DLD1 (cell line): ENCODE data around the gene TCEA2.

ENCODE experiments used
- in situ Hi-C: cut with HindIII; loops from 2 replicates; pipeline ENCODE4 v1.10.0; 2017; ENCODE audit warnings: low sequenced_read_pairs

Gene TCEA2

DNA sequence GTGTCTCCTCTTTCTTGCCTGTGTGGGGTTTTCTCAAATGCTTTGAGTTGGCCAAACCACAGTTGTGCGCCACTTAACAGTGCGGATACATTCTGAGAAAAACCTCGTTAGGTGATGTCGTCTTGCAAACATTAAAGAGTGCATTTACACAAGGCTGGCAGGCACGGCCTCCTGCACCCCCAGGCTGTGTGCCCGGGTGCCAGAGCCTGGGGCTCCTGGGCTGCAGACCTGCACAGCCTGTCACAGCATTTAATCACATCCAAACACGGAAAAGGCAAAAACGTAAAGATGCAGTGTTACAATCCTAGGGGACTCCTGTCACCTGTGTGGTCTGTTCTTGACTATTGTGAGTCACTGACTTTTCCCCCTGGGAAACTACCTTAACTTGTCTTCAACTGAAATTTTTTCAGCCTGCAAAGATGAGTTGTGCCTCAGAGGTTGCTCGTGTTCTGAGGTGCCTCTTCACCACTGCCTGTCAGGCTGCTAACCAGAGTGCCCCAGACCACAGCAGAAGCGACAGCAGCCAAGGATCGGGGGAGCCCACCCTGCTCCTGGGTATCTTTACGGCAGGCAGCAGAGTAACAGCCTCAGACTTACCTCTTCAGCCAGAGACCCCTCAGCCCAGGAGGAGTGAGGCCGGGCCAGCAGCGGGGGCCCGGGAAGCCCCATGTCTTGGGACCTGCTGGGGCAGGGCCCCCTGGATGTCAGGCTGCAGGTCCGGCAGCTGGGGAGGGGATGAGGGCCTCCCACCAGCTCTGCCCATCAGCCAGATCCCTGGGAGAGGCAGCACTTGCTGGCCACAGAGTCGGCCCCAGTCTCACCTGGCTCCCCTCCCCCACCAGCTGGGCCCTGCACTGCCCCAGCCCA is 27.7 kb upstream of the TCEA2 start:
- in situ Hi-C loops: no loop called here

DNA sequence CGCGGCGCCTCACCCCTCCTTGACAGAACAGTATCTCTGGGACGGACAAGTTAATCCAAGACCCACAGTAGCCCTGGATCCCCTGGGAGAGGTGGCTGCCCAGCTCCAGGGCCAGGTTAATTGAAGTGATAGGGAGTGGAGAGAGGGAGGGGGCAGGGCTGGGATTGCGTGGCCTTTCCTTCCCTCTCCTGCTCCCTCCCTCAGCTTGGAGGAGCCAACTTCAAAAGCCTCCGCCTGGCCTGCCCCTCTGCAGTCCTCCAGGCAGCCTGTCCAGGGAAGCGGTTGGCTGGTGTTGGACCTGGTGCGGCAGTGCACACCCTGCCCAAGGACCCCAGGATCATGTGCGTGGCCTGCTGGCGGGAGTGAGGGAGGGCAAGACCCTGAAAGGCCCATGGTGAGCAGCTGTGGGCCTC is 27.1 kb upstream of the TCEA2 start, which contains the start of gene C20orf204:
TSS of gene C20orf204 (plus strand) at position 250 of the 413 bp plus-strand sequence. CDS start at position 392, 142 bp downstream.
- in situ Hi-C loops: no loop called here

DNA sequence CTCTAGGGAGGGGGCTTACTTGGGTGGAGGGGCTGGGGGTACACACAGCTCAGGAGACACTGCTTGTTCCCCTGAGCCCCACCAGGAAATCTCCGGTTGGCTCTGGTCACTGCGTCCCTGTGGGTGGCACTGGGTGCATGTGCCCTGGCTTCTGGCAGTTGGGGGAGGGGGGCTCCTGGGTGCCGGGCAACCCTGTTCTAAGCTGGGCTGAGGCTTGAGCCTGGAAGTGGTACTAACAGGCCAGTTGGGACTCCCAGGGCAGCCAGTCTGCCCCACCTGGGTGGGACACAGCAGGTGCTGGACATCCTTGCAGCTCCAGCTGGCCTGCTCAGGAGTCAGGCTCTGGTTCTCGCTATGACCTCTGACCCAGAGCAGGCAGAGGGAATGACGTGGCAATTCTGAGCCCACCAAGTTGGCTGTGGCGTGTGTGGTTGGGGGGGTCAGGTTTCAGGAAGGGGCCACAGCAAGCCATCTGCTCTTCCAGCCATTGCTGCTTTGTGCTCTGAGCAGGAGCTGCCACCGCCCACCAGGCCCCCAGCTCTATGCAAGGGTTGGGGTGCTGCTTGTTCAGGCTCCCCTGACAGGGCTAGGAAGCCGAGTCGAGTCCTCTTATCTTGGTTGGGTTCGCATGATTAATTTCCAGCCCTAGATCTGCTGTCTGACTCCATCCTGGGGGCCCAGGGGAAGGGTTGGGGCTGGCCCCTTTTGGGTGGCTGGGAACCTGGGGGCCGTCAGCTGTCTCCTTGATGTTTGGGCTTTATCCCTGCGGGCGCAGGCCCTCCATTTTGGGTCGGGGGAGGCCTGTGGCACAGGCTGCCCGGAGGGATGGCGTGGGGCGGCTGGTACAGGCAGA is 26.4 kb upstream of the TCEA2 start:
- in situ Hi-C loops: no loop called here

DNA sequence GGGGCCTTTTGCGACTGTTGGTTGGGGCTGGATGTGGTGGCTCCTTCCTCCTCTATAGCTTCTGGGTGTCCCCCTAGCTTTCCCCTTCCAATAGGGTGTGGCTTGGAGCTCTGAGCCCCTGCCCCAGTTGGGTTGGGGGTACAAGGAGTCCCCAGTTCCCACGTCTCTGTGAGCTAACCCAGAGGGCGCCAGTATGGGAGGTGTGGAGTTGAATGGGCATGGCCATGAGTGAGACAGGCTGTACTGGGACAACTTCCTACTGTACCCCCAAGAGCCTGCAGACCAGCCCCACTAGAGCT is 25.9 kb upstream of the TCEA2 start:
- in situ Hi-C loops: no loop called here

DNA sequence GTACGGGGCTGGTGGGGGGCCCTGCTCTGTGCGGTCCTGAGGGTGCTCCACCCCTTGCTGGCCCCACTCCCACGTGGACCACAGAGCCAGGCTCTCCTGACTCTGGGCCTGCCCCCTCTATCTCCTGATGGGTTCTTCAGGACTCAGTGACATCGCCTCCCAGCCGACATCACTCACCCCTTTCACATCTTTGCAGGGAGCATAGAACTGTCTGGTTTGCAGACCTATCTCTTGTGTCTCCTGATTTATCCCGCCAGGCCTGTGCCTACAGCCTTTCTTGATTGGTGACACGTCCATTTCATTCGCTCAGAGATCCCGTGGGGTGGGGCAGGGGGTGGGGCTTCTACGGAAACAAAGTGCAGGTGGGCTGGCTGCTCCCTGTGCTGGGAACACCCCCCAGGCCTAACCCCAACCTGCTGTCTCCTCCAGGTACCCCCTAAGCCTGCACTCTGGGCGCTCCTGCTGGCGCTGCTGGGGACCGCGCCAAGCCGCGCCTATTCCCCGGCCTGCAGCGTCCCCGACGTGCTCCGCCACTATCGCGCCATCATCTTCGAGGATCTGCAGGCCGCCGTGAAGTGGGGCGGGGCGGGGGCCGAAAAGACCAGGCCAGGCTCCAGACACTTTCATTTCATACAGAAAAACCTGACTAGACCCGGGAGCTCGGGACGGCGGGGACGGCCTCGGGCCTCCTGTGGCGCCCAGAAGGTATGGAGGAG is 25.3 kb upstream of the TCEA2 start:
- in situ Hi-C loops: no loop called here

DNA sequence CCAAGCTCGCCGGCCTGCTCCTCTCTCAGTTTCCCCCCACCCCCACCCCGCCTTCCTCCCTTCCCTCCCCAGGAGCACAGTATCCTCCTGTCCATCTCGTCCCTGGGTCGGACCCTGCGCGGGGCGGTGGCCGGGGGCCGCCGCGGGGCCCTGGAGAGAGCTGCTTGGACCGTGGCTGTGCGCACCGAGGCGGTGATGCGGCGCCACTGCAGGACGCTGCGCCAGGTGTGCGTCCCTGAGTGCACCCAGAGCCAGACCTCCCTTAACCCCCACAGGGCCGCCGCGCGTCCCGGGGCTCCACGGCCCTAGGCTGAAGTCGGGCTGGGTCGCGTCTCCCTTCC is 24.8 kb upstream of the TCEA2 start:
- in situ Hi-C loops: no loop called here

DNA sequence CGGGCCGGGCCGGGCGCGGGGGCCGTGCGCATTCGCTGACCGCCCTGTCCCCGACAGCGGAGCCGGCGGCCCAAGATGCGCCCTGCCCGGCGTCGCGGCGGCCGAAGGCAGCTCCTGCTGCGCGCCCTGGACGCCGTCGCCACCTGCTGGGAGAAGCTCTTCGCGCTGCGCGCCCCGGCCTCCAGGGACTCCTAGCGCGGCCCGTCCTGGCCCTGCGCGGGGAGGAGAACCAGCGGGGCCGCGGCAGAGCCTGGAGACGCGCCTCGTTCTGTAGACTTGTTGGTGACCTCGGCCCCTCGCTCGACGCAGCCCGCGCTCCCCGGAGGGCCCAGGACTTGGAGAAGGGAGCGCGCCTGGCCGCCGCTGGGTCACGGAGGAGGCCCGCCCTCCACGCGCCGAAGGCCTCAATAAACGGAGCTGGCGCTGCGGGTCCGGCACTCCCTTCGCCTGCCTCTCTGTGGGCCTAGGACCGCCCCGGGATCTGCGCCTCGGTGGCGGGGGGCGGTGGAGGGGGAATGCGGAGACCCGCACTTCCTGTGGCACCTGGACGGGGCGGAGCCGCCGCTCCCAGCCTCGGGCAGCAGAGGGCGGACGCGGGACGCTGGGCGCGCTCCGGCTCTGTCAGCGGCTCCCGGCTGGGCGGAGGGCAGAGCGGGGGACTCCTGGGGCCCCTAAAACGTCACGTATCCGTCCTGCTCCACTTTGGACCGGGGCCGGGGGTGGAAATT is 24.3 kb upstream of the TCEA2 start:
- in situ Hi-C loops: no loop called here

DNA sequence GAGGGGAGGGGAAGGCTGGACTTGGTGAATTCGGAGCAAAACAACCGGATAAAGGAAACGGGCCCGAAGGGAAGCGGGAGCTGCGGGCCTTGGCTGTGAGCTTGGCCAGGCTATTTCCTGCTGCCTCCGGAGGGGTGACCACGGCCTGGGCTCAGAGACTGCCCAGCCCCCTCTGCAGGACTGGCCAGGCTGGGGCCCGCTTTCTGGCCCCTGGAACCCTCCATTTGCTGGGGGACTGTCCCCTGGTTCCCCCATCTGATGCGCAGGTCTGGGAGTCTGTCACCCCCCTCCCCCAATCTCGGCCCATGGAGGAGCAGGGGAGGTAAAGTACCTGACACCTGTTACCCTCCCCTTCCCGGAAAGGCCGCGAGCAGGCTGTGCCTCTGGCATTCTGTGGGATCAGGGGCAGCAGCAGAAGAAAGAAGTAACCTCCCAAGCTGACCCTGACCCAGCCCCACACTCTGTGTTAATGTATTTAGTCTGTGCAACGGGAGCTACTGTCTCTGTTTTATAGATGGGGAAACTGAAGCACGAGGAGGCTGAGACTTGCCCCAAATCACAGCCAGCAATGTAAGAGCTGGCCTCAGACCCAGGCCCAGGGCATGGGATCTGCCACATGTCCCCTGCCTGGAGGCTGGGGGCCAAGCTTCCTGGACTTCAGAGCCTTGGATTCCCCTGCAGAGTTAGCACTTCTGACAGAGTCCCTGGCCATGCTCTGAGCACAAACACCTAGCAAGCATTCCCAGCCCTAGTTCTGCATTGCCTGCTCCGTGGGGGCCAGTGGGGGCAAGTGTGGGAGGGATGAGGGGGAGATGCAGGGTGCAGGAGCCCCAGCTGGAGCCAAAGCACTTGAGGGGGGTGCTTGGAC is 23.5 kb upstream of the TCEA2 start:
- in situ Hi-C loops: no loop called here

DNA sequence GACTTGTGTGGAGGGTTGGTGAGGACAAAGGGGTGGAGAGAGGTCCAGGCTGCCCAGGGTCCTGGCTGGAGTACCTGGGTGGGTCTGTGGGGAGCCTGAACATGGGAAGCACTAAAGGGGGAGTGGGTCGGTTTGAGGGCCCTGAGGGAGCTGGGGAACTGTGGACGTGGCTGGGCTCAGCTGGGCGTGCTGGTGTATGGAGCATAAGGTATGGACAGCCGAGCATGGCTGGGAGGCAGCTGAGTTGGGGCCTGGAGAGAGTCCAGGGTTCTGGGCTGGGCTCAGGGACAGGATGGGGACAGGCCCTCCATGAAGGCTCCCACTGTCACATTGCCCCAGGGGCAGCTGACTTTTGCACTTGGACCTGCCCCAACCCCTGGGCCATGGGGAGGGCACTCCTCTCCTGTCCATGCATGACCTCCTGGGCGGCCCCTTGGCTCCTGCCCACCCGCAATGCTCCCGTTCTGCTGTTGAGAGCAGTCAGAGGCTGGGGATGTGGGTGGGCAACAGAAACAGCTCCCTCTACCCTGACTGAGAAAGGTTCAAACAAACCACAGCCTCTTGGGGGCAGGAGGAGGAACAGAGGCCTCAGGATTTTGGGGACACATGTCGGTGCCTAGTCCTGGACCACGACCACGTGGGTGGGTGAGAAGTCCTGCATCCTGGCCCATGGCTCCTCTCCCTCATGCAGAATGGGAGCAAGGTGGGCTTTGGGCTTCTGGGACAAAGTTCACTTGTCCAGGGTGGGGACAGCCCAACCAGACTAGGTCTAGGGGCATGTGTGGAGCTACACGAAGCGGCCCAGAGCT is 22.6 kb upstream of the TCEA2 start:
- in situ Hi-C loops: no loop called here

DNA sequence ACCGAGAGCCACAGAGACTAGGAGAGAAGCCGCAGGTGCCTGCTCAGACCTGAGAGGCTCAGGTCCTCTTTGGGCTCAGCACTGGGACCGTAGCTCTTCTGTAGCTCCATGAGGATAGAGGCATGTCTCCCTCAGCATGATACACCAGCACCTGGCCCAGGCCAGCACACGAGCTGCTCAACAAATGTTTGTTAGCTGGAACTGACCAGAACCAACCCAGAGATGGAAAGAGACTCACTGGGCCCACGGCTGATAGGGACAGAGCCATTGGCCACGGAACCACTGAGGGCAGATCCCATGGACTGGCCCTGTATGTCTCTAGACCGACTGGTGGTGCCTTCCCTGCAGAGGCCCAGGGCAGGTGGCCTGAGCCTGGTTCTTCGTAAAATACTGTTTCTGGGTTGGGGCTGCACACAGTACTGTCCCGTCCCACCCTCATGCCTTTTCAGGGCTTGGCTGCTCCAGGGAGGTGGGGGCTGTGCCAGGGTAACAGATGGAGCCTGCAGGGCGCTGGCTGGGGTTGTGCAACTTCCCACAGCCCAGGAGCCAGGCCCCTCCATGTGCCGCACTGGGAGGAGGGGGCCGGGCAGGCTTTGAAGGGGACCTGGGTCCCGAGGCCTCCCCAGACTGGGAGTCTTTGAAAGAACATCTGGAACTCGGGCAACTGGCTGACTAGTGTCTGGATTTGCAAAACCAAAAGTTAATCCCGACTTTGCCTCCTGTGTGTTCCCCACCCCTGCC is 21.8 kb upstream of the TCEA2 start:
- in situ Hi-C loops: no loop called here

DNA sequence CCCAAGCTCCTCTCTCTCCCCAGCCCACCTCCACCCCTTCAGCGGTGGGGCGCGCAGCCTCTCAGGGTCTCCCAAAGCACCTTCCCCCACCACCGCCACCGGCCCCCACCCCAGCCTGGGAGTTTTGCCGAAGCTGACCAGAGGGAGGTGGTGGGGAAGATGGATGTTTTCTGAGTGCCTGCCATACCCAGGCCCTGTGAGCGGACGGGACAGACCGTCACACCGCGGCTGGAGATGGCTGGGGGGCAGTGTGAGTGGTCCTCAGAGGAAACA is 21.3 kb upstream of the TCEA2 start:
- in situ Hi-C loops: no loop called here

DNA sequence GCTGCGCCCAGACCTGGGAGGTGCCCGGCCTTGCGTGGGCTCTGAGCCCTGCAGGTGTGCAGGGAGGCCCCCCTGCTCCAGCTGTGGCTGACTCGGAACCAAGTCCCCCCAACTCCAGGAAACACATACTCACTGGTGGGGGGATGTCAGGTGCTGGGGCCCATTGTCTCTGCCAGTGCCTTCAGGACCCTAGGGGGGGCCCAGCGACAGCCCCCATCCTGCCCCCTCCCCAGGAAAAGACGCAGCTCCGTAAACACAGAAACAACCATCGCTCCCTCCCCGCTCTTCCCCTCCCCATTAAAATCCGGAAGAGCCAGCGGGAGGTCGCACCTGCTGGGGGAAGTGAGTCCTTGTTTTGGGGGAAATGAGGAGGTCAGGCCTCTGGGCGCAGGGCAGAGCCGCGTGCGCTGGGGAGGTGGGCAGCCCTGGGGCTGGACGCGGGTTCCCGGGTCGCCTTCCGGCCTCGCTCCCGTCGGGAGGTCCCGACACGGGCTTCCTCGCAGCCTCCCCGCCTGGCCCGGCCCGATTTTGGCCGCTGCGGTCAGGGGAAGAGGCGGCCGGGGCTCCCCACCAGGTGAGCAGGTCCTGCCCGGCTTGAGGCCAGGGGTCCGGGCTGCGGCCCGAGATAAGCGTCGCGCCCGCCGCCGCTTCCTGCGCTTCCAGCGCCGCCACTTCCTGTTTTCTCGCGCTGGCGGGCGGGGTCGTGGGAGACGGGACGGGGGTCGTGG is 20.8 kb upstream of the TCEA2 start:
- in situ Hi-C loops: no loop called here

DNA sequence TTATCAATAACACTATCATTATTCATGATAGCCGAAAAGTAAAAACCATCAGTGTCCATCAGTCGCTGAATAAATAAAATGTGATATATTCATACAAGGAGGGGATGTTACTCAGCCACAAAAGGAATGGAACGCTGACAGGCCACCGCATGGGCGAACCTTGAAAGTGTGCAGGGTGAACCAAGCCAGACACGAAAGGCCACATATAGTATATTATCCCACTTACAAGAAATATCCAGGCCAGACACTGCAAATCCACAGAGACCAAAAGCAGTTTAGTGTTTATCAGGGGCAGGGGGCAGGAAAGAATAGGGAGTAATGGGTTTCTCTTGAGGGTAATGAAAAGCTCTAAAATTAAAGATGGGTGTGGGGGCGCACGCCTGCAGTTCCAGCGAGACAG is 19.2 kb upstream of the TCEA2 start:
- in situ Hi-C loops: no loop called here

DNA sequence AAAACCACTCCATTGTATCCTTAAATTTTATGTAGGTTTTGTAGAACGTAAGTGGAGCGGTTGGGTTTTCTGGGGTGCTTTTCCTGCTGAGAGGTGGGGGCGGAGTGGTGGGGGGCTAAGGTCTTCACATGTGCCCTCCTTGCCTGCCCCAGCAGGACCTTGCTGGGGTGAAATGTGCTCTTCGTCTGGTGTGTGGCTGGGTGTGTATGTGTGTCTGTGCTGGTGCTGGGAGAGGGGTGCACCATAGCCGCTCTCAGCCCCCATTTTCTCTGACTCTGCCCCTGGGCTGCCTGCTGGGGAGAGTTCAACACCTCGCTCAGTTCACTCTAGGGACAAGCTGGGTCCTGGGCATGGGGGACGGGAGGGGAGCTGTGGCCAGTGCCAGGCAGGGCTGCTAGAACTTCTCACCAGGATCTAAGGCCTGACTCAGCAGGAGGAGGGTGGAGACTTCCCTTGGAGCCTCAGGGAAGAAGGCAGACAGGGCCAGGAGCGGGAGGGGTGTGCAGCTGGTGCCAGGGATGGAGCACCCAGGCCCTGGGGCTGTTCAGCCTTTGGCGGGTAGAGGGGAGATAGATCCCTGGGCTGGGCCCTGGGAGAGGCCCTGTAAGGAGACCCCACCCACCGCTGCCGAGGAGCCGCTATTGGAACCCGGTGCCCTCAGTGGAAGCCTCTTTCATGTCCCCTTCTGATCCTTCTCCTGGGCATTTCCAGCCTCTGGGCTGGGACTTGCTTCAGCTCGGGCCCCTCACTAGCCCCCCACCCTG is 18.3 kb upstream of the TCEA2 start:
- in situ Hi-C loops: no loop called here

DNA sequence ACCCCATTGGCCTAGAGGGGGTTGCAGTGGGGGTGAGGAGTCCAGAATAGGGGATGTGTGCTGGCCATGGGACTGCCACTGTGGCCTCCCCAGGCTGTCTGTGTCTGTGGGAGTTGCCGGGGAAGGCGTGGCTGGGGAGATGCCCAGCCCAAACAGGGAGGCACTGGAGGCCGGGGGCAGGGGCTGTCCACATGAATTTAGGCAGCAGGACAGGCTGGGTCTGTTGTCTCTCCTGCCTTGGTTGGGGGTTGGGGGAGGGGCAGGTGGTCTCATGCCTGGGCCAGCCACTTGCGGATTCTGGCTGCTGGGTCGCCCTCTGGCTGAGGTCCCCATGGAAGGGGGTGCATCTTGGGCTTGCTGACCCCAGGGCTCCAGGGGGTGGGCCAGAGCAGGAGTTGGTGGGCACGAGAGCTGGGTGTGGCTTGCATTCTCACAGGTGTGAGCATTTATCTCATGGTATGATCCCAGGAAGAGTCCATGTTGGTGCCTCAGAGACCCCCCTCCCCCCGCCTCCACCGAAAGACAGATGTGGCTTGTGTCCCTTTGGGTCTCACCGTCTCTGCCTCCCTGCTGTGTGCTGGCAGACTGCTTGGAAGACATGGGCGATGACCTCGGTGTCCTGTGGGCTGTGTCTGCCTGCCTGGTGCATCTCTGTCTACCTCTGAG is 17.5 kb upstream of the TCEA2 start:
- in situ Hi-C loops: no loop called here

DNA sequence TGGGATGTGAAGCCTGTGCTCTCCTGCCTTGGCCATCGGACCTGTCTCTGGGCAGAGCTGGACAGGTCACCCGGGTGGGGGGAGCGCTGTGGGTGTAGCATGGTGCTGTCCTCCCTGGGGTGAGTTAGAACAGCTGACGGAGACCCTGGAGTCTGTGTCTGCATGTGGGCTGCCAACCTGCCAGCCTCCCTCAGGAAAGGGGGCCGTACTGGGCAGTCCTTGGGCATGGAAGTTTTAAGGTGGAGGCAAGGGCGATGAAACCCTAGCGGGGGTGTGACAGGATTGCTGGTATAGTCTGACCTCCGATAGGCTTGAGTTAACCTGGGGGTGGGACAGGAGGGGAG is 16.0 kb upstream of the TCEA2 start:
- in situ Hi-C loops: no loop called here

DNA sequence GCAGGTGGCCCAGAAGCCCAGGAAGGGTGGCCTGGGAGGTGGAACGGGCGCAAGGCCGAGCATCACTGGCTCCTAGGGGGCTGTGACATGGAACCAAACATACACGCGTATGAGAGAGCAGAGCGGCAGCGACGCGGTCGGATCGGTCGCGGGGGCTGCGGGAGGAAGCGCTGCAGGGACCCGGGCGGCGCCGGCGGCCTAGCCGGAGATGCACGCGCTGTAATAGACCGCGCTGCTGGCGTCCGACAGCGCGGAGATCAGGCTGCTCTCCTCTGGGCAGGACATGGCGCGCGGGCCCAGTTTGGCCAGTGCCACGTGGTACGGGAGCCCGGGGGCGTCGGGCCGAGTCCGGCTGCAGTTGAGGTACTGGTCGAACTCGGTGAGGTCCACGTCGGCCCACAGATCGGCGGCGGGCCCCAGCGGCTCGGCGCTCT is 15.0 kb upstream of the TCEA2 start:
- in situ Hi-C loops: no loop called here
